D721Med (cell line): Measurements from ENCODE around the gene FGD2.

Experiments used
- DNase-seq: peaks from one replicate; pipeline ENCODE4 v3.0.0; 2011; ENCODE audit warnings: low spot score; ENCODE audit not compliant: insufficient read length
- FAIRE-seq: peaks from 2 replicates; lab custom pipeline; 2011; peaks lifted over from hg19 to GRCh38; lab: Jason Lieb, UNC
- CTCF ChIP-seq: IDR thresholded peaks from 2 replicates; pipeline ENCODE4 v1.5.1; 2012; ENCODE audit warnings: mild to moderate bottlenecking, control low read depth; ENCODE audit not compliant: insufficient read depth; ENCODE audit errors: missing control alignments

Gene FGD2

GRCh38 chr6:36968266-36968977, 37.0 kb upstream of the FGD2 start:
- FAIRE-seq: no peak
- DNase-seq: no peak
- no peak for TF ChIP-seq CTCF

- DNase-seq (no peak), FAIRE-seq (no peak)
- no peak for TF ChIP-seq CTCF
Observed at GRCh38 chr6:36969240-36969691, 36.2 kb upstream of the FGD2 start.

DNA sequence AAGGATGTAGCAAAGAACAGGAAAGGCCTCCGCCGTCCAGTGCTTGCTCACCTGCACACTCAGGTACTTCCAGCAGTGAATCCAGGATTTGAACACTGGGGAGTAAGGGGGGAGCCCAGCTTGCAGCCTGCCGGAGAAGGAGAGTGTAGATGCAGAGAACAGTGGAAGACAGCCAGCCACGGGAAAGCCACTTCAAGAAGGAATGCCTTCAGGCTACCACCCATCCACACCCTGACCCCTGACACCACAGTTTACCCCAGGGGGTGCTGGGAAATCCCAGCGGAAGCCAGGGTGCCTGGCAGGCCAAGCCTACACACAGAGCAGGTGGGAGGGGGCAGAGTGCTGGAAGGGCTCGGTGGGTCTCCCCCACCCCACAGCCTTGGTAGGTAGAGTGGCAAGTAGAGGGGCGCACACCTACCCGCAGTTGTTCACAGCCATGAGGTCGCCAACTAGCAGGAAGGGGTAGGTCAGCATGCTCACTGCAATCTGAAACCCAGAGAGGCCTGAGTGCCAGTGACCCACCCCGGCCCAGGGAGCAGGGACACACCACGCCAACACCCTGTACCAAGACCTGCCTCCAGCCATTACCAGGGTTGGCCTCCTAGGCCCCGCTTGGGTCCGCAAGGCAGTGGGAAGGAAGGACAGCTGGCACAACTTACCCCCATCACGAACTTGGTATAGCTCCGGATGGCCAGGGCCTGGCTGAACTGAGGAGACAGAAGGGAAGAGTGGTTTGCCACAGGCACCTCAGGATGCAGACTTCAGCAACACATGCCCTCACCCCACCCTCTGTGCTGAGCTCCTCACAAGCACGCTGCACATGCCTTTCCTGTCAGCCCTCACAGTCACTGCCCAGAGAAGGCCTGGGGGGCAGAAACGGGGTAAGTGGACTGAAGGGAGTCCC, 35.2 kb upstream of the FGD2 start:
- FAIRE-seq (no peak), DNase-seq (no peak)
- no peak for TF ChIP-seq CTCF

DNA sequence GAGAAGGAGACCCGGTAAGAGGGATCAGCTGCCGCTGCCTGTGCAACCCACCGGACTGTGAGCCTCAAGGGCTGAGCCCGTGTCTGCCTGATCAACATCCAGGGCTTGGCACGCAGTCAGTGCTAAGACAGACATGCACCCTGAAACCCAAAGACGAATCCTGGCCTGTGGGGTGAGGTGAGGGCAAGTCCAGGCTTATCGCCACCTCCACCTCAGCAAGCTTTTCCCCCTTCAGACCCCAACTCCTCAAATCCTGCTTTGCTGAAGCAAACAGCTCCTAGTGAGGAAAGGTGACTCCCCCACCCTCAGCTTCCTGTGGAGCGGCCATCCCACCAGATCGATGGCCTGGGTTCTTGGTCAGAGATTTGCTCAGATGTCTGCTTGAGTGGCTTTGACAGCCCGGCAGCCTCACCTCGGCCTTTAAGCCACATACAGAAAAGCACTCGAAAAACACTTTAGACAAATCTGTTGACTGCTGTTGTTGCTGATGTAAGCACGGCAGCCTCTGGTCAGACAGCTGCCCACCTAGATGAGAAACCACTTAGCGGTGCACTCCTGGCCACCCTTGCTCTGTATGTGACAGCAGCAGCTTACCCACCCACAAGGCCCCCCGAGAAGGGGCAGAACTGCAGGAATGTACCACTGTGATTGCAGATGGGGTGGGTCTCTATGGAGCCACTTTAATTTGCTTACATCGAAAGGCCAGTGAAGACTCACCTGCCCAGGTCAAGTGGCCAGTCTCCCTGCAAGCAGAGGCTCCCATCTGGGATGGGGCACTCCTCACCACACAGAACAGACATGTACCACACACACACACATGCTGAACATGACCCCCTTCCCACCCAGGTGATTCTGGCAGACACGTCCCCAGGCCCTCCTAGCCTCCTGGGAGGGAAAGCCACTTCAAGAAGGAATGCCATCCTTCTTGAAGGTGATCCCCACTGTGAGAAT, 34.3 kb upstream of the FGD2 start:
- FAIRE-seq: no peak
- TF ChIP-seq CTCF: no peak
- DNase-seq: no peak

- DNase-seq: no peak
- FAIRE-seq: no peak
- TF ChIP-seq CTCF: no peak
Observed at GRCh38 chr6:36971921-36972673, 33.4 kb upstream of the FGD2 start.

- no peak for FAIRE-seq
- no peak for DNase-seq
- TF ChIP-seq CTCF: no peak
Observed at GRCh38 chr6:36973190-36973589, 32.3 kb upstream of the FGD2 start.
